NCI-H2029 treated with DMSO at 0.1 percent for 48 hours (cell line): ENCODE results near the gene ARHGEF28.

Source experiments
- DNase-seq: peaks from one replicate; lab custom pipeline; 2025; lab: John Stamatoyannopoulos, UW

The ARHGEF28 gene

DNA sequence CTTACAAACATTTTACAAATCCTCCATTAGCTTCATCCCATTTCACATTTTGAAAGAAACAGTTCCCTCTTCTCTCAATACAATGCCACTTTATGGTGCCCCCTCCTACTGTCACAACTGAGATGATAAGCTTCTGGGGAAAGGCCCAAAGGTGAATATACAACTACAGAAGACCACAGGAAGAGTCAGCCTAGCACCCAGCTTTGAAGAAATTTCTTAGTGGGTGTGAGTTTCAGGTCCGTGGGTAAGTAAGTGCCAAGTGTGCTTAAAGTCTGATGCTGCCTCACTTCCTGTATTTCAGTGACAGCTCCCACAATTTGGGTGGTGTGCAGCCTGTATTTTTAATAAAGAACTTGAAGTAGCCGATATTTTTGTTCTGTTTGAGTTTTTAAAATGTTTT, 68.1 kb downstream of the ARHGEF28 start:
- no peak for DNase-seq

DNA sequence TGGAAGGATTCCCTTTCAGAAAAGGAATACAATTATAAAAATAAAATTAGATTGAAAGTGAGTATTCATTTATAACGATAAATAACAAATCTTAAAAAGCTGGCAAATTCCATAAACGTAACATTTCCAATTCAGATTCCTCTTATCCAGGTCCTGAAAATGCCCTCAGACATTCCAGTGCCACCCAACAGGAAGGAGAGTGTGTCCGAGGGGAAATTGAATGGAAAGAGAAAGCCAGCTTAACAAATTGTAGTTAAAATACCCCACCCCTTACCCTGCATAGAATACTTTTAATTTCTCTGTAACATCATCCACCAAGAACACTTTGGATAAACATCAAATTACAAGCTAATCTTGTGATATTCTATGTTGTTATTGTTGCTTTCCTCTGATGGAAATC, 72.0 kb downstream of the ARHGEF28 start:
- DNase-seq, result no peak

DNA sequence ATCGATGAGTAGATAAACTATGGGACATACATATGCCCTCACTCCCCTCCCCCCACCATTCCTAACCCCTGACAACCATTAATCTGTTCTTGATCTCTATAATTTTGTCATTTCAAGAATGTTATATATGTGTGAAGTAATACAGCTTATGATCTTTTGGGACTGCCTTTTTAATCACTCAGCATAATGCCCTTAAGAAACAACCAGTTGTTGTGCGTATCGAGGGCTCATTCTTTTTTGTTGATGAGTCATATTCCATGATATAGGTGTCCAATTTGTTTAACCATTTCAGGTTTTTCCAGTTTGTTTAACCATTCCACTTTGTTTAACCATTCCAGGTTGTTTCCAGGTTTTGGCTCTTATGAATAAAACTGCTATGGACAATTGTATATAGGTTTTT, 75.6 kb downstream of the ARHGEF28 start:
- no peak for DNase-seq

DNA sequence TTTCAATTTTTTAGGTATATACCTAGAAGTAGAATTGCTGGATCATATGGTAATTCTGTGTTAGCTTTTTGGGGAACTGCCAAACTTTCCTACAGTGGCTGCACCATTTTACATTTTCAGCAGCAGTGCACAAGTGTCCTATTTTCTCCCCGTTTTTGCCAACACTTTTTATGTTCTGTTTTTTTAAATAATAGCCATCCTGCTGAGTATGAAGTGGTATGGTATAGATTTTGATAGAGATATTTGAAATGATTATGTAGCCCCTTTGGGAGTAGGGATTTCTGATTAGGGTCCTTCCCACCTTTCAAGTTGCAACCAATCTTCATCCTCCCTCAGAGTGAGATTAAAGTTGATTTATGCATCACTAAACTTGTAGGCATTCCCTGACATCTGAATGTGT, 76.5 kb downstream of the ARHGEF28 start:
- DNase-seq, result no peak

DNA sequence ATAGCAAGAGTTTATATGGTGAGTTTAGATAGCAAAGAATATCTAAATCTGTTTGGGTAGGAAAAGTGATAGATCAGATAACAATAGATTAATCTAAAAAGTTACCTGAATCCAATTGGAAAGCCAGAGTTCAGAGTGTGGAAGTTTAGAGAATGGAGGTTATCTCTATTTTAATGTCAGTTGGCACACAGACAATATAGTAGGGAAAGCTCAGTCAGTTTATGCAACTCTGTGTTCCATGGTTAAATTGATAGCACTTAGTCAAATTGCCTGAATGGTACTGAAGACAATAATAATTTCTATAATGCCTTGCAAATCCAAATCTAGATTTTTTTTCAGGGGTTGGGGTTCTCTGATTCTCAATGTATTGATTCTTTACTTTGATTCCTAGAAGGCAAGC, 77.0 kb downstream of the ARHGEF28 start:
- no peak for DNase-seq

DNA sequence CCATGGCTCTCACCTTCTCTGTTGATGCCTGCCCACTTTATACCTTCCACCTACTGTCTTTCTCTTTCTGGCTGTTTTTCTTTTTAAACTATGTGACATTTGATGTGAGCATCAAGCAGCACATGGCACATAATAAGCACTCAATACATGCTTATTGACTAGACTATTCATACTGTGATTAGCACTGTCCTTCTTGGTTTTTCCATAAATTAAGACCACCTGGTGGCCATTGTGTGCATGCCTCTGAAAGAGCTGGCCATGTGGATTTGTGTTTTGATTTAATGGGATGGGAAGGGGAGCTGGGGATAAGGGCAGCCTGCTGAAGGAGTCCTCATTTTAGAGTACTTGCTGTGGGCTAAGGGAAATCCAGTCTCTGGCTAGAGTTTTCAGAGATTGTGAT, 79.4 kb downstream of the ARHGEF28 start:
- no peak for DNase-seq

DNA sequence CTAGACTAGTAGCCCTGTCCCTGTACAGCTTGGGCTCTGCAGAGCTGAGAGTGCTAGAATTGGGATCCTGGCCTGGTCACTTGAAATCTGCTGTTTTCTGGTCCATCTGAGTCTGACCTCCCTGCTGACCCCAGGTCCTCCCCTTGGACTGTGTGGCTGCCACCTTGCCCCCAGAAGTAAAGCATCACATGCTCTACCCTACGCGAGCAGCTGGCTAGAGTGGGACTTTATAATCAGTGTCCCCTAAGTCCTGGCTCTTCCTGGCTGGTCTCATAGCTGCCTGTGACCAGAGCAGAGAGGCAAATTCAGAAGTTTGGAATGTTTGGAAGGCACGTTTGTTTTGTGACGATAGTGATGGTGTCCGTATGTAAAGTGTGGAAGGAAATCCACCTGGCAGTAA, 81.0 kb downstream of the ARHGEF28 start:
- no peak for DNase-seq

DNA sequence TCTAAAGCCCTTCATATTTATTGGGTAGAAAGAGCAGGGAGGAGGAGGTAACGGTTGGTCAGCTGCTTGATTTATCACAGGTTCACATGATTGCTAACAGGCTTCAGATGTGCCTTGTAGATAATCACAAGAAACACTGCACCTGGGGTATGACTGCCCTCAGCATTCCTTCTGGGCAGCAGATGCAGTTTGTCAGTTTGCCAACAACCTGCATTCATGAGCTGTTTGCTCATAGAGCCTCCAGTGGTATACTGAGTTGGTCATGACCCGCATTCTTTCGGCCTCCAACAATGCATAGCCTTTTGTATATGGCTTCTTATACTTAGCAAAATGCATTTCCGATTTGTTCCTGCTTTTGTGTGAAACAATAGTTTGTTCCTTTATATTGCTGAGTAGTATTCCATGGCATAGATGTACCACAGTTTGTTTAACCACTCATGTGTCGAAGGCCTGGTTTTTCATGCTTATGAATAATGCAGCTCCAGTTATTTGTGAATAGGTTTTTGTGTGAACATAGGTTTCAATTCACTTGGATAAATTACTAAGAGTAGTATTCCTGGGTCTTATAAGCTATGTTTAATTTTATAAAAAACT, 83.6 kb downstream of the ARHGEF28 start:
- no peak for DNase-seq

DNA sequence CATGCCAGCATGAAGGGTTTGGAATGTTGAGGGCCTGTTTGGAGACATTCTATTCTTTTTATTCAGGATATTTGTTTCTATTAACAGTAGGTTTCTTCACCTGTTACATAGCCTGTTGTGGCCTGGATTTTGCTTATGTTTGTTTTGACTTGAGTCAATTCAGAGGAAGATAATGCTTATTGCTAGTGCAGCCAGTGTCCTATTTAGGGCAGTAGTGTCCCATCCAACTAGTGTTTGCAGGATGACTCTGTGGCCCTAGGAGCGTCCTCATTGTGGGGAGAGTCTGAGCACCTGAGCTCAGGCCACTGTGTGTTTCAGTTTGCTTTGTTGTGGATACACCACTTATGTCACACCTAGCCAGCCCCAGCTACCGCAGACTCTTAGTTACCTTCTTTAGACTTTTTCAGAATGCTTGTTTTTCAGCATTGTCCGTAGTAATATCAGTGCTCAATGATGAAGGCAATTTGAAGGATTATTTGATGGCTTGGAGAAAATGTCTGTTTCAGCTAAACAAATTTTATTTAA, 90.3 kb downstream of the ARHGEF28 start:
- DNase-seq, result no peak

DNA sequence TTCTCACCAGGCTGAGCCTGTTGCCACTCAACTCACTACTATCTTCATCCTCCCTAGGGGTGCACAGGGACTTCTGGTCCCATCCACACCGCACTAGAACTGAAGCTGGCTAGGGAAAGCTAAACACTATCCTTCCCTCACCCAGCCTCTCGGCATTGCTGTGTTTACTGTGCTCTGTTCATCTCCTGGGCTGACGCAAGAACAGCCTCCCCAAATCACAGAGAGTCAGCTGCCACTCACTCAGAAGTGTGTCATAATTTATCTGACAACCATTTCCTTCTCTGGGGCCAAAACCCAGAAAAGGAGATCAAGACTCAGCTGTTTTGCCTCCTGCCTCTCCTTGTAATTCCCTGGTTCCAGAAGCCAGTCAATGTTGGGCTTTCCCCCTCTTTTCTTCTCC, 92.8 kb downstream of the ARHGEF28 start:
- no peak for DNase-seq

DNA sequence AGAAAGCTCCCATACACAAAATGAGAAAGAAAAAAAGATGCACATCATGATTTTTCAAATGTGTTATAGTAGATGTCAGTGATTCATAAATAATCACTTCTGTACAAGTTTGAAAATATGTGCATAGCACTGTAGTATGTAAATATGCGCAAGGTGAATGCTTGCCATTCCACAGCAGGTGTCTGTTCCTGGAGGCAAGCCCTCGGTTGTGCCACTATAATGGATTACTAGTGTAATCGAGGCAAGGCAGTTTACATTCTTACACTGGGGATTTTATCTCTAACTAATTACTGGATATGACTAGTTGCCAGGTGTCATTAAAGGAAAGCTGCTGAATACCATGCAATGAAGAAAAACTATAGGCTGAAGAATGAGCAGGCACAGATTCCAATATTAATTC, 93.6 kb downstream of the ARHGEF28 start:
- DNase-seq, result no peak

DNA sequence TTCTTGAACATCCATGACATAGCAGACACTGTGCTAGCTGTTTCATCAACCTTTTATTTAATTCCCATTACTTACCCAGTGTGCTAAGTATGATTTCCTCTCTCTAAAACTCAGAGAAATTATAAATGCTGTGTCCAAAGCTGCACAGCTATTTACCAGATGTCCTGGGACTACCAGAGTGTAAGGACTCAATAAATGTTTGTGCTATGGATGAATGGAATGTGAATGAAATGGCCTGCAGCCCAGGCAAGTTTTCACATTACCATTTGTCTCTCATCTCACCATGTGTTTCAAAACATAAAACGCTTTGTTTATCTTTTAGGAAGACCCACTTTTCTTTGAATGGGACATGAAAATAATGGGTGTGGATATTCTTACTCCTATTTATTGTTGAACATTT, 96.2 kb downstream of the ARHGEF28 start:
- no peak for DNase-seq

DNA sequence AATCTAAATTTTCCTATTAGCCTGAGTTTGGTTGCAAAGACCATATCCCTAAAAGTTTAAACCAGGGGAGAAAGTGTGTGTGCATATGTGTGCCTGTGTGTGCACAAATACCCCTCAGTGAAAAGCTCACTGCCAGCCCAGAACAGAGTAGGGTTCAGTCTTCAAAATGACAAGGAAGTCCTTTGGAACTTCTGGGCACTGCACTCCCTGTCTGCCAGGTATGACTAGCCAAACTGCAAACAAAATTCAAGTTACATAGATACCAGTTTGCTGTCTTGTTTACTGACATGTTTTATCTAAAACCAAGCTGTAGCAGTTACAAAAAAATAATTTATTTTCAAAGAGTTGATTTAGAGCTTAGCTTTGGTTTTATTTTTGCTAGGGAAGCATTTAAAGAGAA, 100.1 kb downstream of the ARHGEF28 start:
- no peak for DNase-seq

DNA sequence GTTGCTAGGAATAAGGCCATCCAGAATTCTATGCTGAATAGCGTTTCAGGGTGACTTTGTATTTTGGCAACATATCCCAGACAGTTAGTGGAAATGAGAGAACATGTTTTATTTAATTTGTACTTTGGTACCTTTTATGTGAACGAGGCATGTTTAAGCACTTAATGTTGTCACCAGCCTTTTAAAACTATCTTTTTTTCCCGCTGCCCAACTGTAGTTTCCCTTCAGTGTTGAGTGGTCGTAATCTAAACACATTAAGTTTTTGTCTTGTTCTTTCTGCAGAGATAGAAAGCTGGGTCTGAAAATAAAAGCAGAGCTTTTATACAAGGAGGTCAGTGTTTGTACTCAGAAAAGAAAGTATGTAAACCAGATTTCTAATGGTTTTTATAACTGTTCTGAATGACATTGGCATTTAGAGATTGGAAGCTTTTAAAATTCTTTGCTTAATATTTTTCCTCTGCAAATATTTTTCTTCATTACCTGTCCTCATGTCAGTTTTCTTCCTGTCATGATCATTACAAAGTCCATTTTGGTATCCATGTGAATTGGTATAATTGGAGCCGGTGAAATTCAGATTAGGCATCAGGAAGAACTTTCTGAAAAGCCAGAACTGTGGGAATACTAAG, 100.7 kb downstream of the ARHGEF28 start:
- DNase-seq, result no peak

DNA sequence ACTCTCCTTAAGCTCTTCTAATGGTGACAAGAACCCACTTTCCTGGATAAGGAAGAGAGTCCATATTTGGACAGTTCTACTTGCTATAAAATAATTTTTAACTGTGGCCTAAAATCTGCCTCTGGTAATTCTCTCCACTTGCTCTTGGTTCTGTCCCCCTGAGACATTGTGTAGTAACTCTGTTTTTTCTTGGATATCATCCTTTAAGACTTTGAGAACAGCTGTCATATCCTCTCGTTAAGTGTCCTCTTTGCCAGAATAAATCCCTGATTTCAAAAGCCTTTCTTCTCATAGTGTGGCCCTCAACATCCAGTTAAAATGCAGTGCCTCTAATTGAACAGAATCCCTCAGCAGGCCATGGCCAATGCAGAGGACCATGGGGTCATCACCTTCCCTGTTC, 101.5 kb downstream of the ARHGEF28 start:
- DNase-seq, result no peak

DNA sequence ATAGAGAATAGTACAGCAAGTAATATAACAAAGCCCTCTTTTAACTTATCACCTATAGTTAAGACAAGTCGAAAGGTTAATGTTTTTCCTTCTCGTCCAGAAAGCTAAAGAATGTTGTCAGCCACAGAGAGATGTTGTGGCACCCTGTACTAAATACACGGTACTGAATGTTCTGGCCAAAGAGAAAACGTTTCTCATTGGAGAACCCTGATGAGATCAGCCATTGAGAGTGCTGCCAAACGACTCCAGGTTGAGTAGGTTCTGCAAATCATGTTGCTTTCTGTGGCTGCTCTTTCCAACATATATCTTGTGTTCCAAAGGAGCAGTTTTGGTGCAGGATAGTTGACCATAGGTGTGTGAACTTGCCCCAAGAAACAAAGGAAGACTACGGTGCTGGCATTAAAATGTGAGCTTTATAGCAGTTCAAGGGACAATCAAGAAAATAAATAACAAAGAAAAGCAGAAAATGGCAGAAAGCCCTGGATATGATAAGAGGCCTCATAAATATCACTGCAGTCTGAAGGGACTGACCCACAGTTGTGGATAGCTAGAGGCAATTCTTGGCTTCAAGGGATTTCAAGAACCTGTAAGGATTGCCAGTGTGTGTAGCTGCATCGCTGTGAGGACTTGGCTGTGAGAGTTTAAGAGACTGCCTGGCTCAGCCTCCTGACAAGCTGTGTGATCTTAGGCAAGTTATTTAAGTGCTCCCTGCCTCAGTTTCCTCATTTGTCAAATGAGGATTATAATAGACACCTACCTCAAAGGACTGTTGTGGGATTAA, 102.7 kb downstream of the ARHGEF28 start:
- DNase-seq, result no peak

DNA sequence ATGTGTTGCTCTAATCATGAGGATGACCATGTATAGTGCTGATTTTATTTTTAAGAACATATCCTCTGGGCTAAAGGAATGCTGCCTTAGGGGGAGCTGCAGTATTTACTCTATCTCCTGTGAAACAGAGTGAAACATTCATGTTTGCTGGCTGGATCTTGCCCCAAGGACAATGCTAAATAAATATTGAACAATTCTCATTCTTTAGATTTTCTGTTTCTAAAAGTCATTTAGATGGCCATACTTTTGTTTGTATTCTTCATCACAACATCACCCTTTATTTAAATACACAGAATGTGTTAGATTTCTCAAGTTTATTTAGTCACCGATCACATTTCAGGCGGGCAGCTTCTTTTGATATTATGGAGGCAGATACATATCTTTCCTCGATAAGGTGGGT, 103.3 kb downstream of the ARHGEF28 start:
- DNase-seq, result no peak

DNA sequence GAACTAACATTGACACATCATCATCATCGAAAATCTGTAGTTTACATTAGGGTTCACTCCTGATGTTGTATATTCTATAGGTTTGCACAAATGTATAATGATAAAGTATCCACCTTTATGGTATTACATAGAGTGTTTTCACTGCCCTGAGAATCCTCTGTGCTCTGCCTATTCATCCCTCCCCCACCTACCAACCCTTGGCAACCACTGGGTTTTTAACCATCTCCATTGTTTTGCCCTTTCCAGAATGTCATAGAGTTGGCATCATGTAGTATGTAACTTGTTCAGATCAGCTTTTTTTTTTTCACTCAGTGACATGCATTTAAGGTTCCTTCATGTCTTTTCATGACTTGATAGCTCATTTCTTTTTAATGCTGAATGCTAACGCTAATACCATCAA, 106.0 kb downstream of the ARHGEF28 start:
- DNase-seq, result no peak

DNA sequence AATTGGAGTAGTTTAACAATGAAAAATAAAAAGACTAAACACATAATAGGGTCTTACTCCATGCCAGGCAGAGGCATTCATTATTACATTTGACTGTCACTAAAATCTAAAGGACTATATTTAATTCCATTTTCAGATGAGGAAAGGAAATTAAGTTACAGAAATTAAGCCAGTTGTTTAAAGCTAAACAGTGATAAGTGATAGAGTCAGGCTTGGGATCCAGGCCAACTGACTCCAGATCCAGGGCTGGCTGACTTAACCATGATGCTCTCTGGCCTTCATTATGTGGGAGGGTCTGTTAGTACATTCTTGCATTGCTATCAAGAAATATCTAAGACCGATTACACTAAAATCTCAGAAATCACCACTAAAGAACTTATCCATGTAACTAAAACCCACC, 107.2 kb downstream of the ARHGEF28 start:
- no peak for DNase-seq

DNA sequence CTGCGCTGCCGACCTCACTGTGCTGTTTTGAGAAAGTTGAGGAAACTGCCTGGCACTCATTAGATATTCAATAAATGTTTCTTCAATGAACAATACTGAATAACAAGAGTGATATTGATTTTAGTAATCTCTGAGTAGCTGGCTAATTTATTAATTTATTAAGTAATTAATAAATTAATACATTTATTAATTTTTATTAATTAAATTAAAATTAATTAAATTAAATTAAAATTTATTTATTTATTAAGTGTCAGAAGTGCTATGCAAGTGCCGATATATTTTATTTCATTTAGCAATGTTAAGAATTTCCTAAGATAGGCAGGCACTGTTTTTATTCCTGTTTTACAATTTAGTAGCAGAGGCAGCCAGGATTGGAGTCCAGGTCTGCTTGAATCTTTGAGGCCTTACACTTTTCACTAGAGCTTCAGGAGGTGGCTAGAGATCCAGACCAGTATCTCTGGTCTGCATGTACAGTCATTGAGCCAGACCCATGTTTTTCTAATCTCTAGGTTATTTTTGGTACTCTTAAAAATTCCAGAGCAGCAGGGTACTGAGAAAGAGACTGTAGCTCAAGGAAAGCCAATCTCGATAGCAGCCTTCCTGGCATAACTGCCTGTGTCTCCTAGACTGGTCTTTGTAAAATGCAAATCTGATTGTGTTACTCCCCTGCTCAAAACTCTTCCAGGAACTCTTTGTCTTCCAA, 109.2 kb downstream of the ARHGEF28 start:
- DNase-seq, result no peak

DNA sequence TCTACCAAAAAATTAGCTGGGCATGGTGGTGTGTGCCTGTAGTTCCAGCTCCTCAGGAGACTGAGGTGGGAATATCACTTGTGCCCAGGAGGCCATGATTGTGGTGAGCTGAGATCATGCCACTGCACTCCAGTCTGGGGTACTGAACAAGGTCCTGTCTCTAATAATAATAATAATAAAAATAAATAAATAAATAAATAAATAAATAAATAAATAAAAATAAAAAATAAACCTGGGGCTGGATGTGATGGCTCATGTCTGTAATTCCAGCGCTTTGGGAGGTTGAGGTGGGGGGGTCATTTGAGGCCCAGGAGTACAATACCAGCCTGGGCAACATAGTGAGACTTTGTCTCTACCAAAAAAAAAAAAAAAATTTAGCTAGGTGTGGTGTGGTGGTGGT, 113.7 kb downstream of the ARHGEF28 start:
- DNase-seq, result no peak

DNA sequence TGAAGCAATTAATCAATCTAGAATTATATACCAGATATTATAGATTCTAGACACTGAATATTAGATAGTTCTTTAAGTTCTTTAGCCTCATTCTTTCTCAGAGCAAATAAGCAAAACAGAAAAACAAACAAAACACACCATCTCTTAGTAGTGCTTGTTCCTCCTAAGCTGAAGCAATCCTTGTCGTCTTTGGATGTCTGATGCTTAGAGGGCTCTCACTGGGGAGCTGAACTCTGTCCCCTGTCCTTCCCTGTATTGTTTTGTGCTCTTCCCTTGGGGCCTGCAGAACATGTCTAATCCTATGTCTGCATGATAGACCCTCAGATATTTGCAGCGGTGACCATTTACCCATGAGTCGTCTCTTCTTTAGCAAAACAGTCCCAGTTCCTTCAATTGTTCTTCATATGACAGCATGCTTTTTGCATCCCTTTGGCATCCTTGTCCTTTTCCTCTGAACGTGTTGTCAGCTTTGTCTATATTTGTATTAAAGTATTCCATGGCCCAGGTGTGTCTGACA, 114.3 kb downstream of the ARHGEF28 start:
- no peak for DNase-seq

DNA sequence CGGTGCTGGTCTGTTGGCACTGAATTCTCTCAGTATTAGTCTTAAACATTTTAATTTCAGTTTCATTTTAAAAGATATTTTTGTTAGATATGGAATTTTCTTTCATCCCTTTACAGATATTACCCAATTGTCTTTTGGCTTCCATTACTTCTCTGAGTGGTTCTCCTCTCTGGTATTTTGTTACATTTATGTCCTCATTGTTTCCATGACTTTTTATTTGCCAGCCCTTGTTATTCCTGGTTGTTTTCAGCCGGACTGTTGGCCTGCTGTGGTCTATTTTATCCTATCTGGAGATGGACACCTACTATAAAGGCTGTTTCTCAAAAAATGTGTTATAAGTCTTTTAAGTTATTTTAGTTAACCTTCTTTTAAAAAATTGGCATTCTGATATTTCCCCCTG, 117.2 kb downstream of the ARHGEF28 start:
- no peak for DNase-seq
